Spleen (tissue), 11 donors: ENCODE measurements around the gene CIZ1. TPM values are rescaled to one million over a fixed set of nuclear protein-coding genes. Genes with fewer than 3 reads are reported as not detected.

ENCODE experiments used
- DNase-seq: peaks from one replicate; pipeline ENCODE4 v3.0.0-alpha.2; 2020
- H3K27ac ChIP-seq, 8 donors: fragments of 200-600 bp; sonication (generic) in 7 of 8; 1 replicate in 4 of 8; 2 replicates in 4 of 8; pipeline versions ENCODE4 v1.5.0 to v1.8.0; 2016 to 2021; ENCODE audit warnings: inconsistent platforms in 4 of 8, mild to moderate bottlenecking in 4 of 8, moderate library complexity in 1 of 8
- H3K27me3 ChIP-seq, 7 donors: fragments of 200-600 bp; sonication (generic) in 6 of 7; replicated peaks in 1 of 7; 1 replicate in 4 of 7; 2 replicates in 3 of 7; pipeline versions ENCODE4 v1.5.0 to v1.8.0; 2016 to 2021; ENCODE audit warnings: inconsistent platforms in 3 of 7, mild to moderate bottlenecking in 1 of 7
- H3K36me3 ChIP-seq, 6 donors: fragments of 200-600 bp; sonication (generic) in 5 of 6; 1 replicate in 4 of 6; 2 replicates in 2 of 6; pipeline versions ENCODE4 v1.5.0 to v1.8.0; 2016 to 2021; ENCODE audit warnings: inconsistent platforms in 2 of 6
- H3K4me1 ChIP-seq, 6 donors: fragments of 200-600 bp; sonication (generic) in 5 of 6; 1 replicate in 3 of 6; 2 replicates in 3 of 6; pipeline versions ENCODE4 v1.5.0 to v1.8.0; 2016 to 2021; ENCODE audit warnings: inconsistent platforms in 3 of 6
- H3K4me3 ChIP-seq, 8 donors: fragments of 200-600 bp; sonication (generic) in 7 of 8; 1 replicate in 4 of 8; 2 replicates in 4 of 8; pipeline versions ENCODE4 v1.5.0 to v1.8.0; 2016 to 2021; ENCODE audit warnings: inconsistent platforms in 4 of 8, mild to moderate bottlenecking in 4 of 8, moderate library complexity in 2 of 8
- H3K9me3 ChIP-seq, 8 donors: fragments of 200-600 bp; sonication (generic) in 7 of 8; 1 replicate in 4 of 8; 2 replicates in 4 of 8; pipeline versions ENCODE4 v1.5.0 to v1.8.0; 2016 to 2021; ENCODE audit warnings: inconsistent platforms in 4 of 8
- CTCF ChIP-seq, 11 experiments: fragments of 200-600 bp in 7 of 11; fragments of 450-650 bp in 4 of 11; sonication (generic) in 4 of 11; IDR thresholded peaks in 8 of 11; conservative IDR thresholded peaks in 3 of 11; 1 replicate in 7 of 11; 2 replicates in 4 of 11; pipeline versions ENCODE4 v1.4.0 to v1.8.0; 2016 to 2021; ENCODE audit warnings: antibody characterized with exemption in 11 of 11, inconsistent platforms in 4 of 11, mild to moderate bottlenecking in 1 of 11
- POLR2A ChIP-seq, 3 donors: fragments of 450-650 bp; IDR thresholded peaks; one replicate each; pipeline ENCODE4 v1.5.1; 2017; ENCODE audit warnings: antibody characterized with exemption in 3 of 3, mild to moderate bottlenecking in 1 of 3
- POLR2AphosphoS5 ChIP-seq, 3 donors: sonication (generic); formaldehyde crosslinking; IDR thresholded peaks; one replicate each; pipeline ENCODE4 v1.5.1; 2017; ENCODE audit warnings: antibody characterized with exemption in 3 of 3
- WGBS, 5 donors: extraction: QIAGEN DNeasy Blood & Tissue Kit in 3 of 5; methylation state at CpG; one replicate each; pipeline versions ENCODE4 v1.1.5 to v1.1.7; 2013 to 2018; 5-methylcytosine and 5-hydroxymethylcytosine counted together
- intact Hi-C: fragments of 100-400 bp; cut with DNase I; formaldehyde crosslinking; loops from one replicate; pipeline ENCODE4 v1.15.0; 2023; ENCODE audit warnings: low total_unique reads
- polyA plus RNA-seq, 3 donors: library from polyadenylated mRNA; stranded (reverse); fragments of 200-250 nt; gene quantifications; one replicate each; pipeline ENCODE4 v1.2.1, GENCODE V29; 2013
- total RNA-seq, 7 donors: library from RNA; depleted of rRNA in 3 of 7; stranded (reverse); fragments of >200 nt in 3 of 7; fragmentation: NEBNext Ultra II Directional in 4 of 7; extraction: Animal tissue kit (Norgen Biotek cat#: 25700) in 4 of 7; gene quantifications; one replicate each; pipeline versions ENCODE4 v1.1.0 to v1.2.1, GENCODE V29; 2016 to 2021
- donor health status: healthy with polysubstance abuse.
- donor health status: DM: no; HTN: no; CAD: no; lungs with moderate emphysema.
- donor health status: DM: no; HTN: no; CAD: no.
- donor health status: Bipolar disorder and iron deficiency.
- donor health status: healthy.
- donor health status: DM: no; HTN: no; CAD: no.
- donor health status: DM: yes; HTN: yes; CAD: no.

CIZ1 gene
- total and polyA plus RNA-seq, 10 donors = 24.7 to 98.2 (median 77.2) TPM

GRCh38 chr9:128175726-128176125 is 15.6 kb downstream of the CIZ1 start:
- Histone ChIP-seq H3K36me3 (peaks cover 6 to 97% (median 70%) of the 10 kb centered on the region in 6 donors), H3K27ac (no peak overlapping the region), H3K4me3 (no peak overlapping the region), H3K9me3 (peaks cover 0 to 8% (median 0%) of the 10 kb centered on the region in 8 donors), H3K4me1 (peaks cover 0 to 15% (median 2%) of the 10 kb centered on the region in 6 donors), H3K27me3 (no peaks in the 10 kb centered on the region)
- TF ChIP-seq POLR2A (IDR thresholded peaks at IDR 0.05) (no peak), POLR2AphosphoS5 (IDR thresholded peaks at IDR 0.05) (no peak), CTCF (IDR thresholded peaks at IDR 0.05 in 8 of 11, conservative IDR thresholded peaks at IDR 0.05 in 3 of 11) (no peak)
- WGBS, 5 donors = 89 to 100% (median 97%) methylated on average over 2 of the region's 2 CpGs
- intact Hi-C loops = no loop called here
- DNase-seq = no peak

- TF ChIP-seq CTCF (IDR thresholded peaks at IDR 0.05 in 8 of 11, conservative IDR thresholded peaks at IDR 0.05 in 3 of 11) (no peak), POLR2AphosphoS5 (IDR thresholded peaks at IDR 0.05) (no peak), POLR2A (IDR thresholded peaks at IDR 0.05) (no peak)
- Histone ChIP-seq H3K27me3 (no peaks in the 10 kb centered on the region), H3K9me3 (peaks cover 0 to 8% (median 0%) of the 10 kb centered on the region in 8 donors), H3K36me3 (peaks cover 6 to 97% (median 69%) of the 10 kb centered on the region in 6 donors), H3K27ac (no peak overlapping the region), H3K4me3 (no peak overlapping the region), H3K4me1 (peaks cover 0 to 15% (median 2%) of the 10 kb centered on the region in 6 donors)
- 74 to 94% (median 89%) methylated on average over 8 of the region's 8 CpGs for WGBS, 5 donors
- intact Hi-C loops = no loop called here
- no peak for DNase-seq
Measured at GRCh38 chr9:128175102-128175563, 16.2 kb downstream of the CIZ1 start.

DNA sequence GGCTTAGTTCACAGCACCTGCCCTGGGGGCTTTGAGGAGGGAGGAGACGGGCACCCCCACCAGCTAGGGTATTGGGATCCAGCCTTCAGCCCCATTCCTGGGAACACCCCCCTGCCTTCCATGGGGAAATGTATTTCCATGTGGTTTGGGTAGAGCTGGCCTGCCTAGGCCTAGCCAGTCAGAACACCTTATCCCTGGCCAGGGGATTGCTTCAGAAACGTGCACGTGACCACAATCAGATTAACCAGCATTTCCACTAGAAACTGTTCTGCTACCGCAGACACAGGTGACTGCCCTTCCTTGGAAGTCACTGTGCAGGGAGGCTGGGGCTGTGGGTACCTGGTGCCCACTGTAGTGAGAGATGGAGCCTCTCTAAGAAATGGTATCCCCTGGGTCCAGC is 17.3 kb downstream of the CIZ1 start:
- intact Hi-C loops = no loop called here
- no peak for TF ChIP-seq CTCF (IDR thresholded peaks at IDR 0.05 in 8 of 11, conservative IDR thresholded peaks at IDR 0.05 in 3 of 11)
- TF ChIP-seq POLR2AphosphoS5 (IDR thresholded peaks at IDR 0.05) = no peak
- no peak for TF ChIP-seq POLR2A (IDR thresholded peaks at IDR 0.05)
- H3K9me3 ChIP-seq = peaks cover 0 to 4% (median 0%) of the 10 kb centered on the region in 8 donors
- no peak overlapping the region for H3K27ac ChIP-seq
- peaks cover 0 to 15% (median 2%) of the 10 kb centered on the region in 6 donors for H3K4me1 ChIP-seq
- no peak overlapping the region for H3K4me3 ChIP-seq
- 60 to 94% (median 85%) methylated on average over 4 of the region's 4 CpGs for WGBS, 5 donors
- H3K36me3 ChIP-seq = peaks cover 6 to 97% (median 69%) of the 10 kb centered on the region in 6 donors
- H3K27me3 ChIP-seq = no peaks in the 10 kb centered on the region
- no peak for DNase-seq

GRCh38 chr9:128169925-128170324 is 21.4 kb downstream of the CIZ1 start:
- no peak for DNase-seq
- intact Hi-C loops = no loop called here
- Histone ChIP-seq H3K27ac (no peak overlapping the region), H3K4me1 (no peaks in the 10 kb centered on the region), H3K9me3 (no peaks in the 10 kb centered on the region), H3K36me3 (peaks cover 3 to 97% (median 65%) of the 10 kb centered on the region in 6 donors), H3K27me3 (no peaks in the 10 kb centered on the region), H3K4me3 (no peak overlapping the region)
- TF ChIP-seq POLR2A (IDR thresholded peaks at IDR 0.05) (no peak), CTCF (IDR thresholded peaks at IDR 0.05 in 8 of 11, conservative IDR thresholded peaks at IDR 0.05 in 3 of 11) (no peak), POLR2AphosphoS5 (IDR thresholded peaks at IDR 0.05) (no peak)
- WGBS, 5 donors = 91 to 100% (median 95%) methylated on average over 4 to 8 of the region's 8 CpGs
